ENCODE data around the gene SOX21. TPM values are rescaled to one million over a fixed set of nuclear protein-coding genes. Genes with fewer than 3 reads are reported as not detected.

SOX21 gene
- total RNA-seq, 1 donor from 2014 or later, result 1.1 TPM

DNA sequence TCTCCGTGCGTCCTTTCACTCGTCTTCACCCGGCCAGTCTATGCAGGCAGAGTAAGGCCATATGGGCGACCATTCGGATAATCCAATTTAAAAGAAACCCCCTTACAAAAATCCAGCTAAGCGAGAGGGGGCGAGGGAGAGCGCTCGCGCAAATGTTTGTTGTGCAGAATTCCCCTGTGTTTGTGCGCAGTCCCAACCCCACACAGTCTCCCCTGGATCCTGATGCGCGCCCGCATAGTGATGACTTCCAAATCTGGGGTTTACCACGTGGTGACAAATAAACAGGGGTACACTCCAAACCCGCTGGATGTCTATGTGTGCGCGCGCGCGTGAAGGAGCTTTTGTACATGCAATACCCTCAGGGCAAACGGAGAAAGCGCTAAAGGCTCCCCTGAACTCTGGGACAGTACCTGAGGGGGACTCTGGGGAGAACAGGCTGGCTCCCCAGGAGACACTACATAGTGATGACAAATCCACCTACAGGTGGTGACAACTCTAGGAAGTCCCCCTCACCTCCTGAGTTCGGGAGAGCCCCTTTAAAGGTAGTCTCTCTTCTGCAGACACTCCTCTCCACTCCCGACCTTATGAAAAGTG, 8.5 kb downstream of the SOX21 start:
- Histone ChIP-seq H3K36me3 (ENCODE audit: control insufficient read depth, insufficient read depth, low read length) (no peaks in the 10 kb centered on the region), H3K4me3 (ENCODE audit: low read depth, low read length) (no peak overlapping the region), H3K27me3 (ENCODE audit: control insufficient read depth, insufficient read depth, low read length) (peaks cover 34% of the 10 kb centered on the region)
- DNase-seq (ENCODE audit: low read depth) (no peak), FAIRE-seq (no peak)
- TF ChIP-seq, protein P1, sequence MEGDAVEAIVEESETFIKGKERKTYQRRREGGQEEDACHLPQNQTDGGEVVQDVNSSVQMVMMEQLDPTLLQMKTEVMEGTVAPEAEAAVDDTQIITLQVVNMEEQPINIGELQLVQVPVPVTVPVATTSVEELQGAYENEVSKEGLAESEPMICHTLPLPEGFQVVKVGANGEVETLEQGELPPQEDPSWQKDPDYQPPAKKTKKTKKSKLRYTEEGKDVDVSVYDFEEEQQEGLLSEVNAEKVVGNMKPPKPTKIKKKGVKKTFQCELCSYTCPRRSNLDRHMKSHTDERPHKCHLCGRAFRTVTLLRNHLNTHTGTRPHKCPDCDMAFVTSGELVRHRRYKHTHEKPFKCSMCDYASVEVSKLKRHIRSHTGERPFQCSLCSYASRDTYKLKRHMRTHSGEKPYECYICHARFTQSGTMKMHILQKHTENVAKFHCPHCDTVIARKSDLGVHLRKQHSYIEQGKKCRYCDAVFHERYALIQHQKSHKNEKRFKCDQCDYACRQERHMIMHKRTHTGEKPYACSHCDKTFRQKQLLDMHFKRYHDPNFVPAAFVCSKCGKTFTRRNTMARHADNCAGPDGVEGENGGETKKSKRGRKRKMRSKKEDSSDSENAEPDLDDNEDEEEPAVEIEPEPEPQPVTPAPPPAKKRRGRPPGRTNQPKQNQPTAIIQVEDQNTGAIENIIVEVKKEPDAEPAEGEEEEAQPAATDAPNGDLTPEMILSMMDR (IDR thresholded peaks at IDR 0.05; ENCODE audit: insufficient read depth, low read length, severe bottlenecking), result no peak

GRCh38 chr13:94703271-94703670, 9.1 kb downstream of the SOX21 start:
- Histone ChIP-seq H3K27me3 (ENCODE audit: control insufficient read depth, insufficient read depth, low read length) (peaks cover 34% of the 10 kb centered on the region), H3K36me3 (ENCODE audit: control insufficient read depth, insufficient read depth, low read length) (no peaks in the 10 kb centered on the region), H3K4me3 (ENCODE audit: low read depth, low read length) (no peak overlapping the region)
- FAIRE-seq (no peak), DNase-seq (ENCODE audit: low read depth) (no peak)
- TF ChIP-seq, protein P1 (IDR thresholded peaks at IDR 0.05; ENCODE audit: insufficient read depth, low read length, severe bottlenecking), result no peak

DNA sequence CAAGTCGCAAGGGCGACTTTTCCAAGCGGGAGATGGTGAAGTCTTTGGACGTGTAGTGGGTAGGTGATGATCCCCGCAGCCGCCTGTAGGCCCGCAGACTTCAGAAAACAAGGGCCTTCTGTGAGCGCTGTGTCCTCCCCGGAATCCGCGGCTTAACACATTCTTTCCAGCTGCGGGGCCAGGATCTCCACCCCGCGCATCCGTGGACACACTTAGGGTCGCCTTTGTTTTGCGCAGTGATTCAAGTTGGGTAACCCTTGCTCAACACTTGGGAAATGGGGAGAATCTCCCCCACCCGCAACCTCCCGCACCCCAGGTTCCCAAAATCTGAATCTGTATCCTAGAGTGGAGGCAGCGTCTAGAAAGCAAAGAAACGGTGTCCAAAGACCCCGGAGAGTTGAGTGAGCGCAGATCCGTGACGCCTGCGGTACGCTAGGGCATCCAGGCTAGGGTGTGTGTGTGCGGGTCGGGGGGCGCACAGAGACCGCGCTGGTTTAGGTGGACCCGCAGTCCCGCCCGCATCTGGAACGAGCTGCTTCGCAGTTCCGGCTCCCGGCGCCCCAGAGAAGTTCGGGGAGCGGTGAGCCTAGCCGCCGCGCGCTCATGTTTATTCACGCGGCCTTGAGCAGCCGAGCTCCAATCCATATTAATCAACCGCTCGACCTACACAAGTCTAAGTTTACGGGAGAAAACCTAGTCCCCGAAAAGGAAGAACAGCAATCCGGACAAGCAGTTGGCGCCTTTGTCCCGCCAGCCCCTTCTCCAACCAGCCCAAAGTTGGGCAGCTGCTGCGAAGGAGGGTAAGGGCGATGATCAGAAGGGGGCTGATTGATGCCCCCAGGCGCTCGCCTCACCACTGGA, 9.9 kb downstream of the SOX21 start:
- no peak for DNase-seq (ENCODE audit: low read depth)
- H3K4me3 ChIP-seq (ENCODE audit: low read depth, low read length), result no peak overlapping the region
- TF ChIP-seq, protein P1 (IDR thresholded peaks at IDR 0.05; ENCODE audit: insufficient read depth, low read length, severe bottlenecking), result no peak
- H3K27me3 ChIP-seq (ENCODE audit: control insufficient read depth, insufficient read depth, low read length), result peaks cover 30% of the 10 kb centered on the region
- H3K36me3 ChIP-seq (ENCODE audit: control insufficient read depth, insufficient read depth, low read length), result no peaks in the 10 kb centered on the region
- FAIRE-seq, result no peak

GRCh38 chr13:94701313-94702180, 10.8 kb downstream of the SOX21 start:
- no peak for FAIRE-seq
- Histone ChIP-seq H3K36me3 (ENCODE audit: control insufficient read depth, insufficient read depth, low read length) (no peaks in the 10 kb centered on the region), H3K4me3 (ENCODE audit: low read depth, low read length) (no peak overlapping the region), H3K27me3 (ENCODE audit: control insufficient read depth, insufficient read depth, low read length) (peaks cover 28% of the 10 kb centered on the region)
- DNase-seq (ENCODE audit: low read depth), result no peak
- TF ChIP-seq, protein P1 (IDR thresholded peaks at IDR 0.05; ENCODE audit: insufficient read depth, low read length, severe bottlenecking), result no peak

DNA sequence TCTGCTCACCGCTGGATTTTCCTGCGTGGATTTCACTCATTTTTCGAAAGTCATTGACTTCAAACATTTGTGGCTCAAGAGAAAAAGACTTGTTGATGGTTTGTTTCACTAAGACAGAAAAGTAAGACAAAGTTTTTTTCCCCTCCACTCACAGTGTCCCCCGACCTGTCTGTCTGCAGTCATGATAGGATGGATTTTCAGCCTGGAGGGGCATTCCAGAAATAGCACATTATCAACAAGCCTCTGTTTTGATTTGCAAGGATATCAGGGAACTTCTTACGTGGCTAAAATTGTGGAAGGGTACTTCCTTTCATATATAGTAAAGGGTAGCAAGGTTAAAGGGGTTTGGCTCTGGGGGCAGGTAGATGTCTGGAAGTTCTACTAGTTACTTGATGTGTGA, 11.8 kb downstream of the SOX21 start:
- Histone ChIP-seq H3K4me3 (ENCODE audit: low read depth, low read length) (no peak overlapping the region), H3K36me3 (ENCODE audit: control insufficient read depth, insufficient read depth, low read length) (no peaks in the 10 kb centered on the region), H3K27me3 (ENCODE audit: control insufficient read depth, insufficient read depth, low read length) (peaks cover 23% of the 10 kb centered on the region)
- DNase-seq (ENCODE audit: low read depth) (no peak), FAIRE-seq (no peak)
- TF ChIP-seq, protein P1 (IDR thresholded peaks at IDR 0.05; ENCODE audit: insufficient read depth, low read length, severe bottlenecking), result no peak

All from bronchial epithelial cell (primary cell).